Mucosa of descending colon (tissue), 3 donors: ENCODE measurements around the gene CLDN10. TPM values are rescaled to one million over a fixed set of nuclear protein-coding genes. Genes with fewer than 3 reads are reported as not detected.

Experiments
- ATAC-seq: fragments of 200-7000 bp; cut with Tn5 transposase; one replicate; pipeline ENCODE4 v1.9.1; 2020; ENCODE audit warnings: mild to moderate bottlenecking, moderate library complexity
- DNase-seq, 3 donors: peaks; one replicate each; pipeline ENCODE4 v3.0.0-alpha.2; 2020
- H3K36me3 ChIP-seq: fragments of 200-600 bp; one replicate; pipeline ENCODE4 v1.8.0; 2021; ENCODE audit warnings: low read depth, mild to moderate bottlenecking
- H3K4me1 ChIP-seq: fragments of 200-600 bp; one replicate; pipeline ENCODE4 v1.8.0; 2021; ENCODE audit warnings: low read depth, mild to moderate bottlenecking
- H3K4me3 ChIP-seq: fragments of 200-600 bp; one replicate; pipeline ENCODE4 v1.8.0; 2021; ENCODE audit warnings: mild to moderate bottlenecking
- H3K9me3 ChIP-seq: fragments of 200-600 bp; one replicate; pipeline ENCODE4 v1.8.0; 2021; ENCODE audit warnings: mild to moderate bottlenecking
- intact Hi-C, 2 donors: fragments of 100-400 bp; cut with DNase I in 1 of 2; cut with micrococcal nuclease in 1 of 2; formaldehyde crosslinking; loops; one replicate each; pipeline versions ENCODE4 v1.11.0 to v1.11.1; 2022; cut with DNase I, micrococcal nuclease
- total RNA-seq, 3 donors: library from RNA; stranded (reverse); fragmentation: NEBNext Ultra II Directional in 2 of 3; extraction: Animal tissue kit (Norgen Biotek cat#: 25700) in 2 of 3; gene quantifications; one replicate each; pipeline versions ENCODE4 v1.2.1 to v1.2.4, GENCODE V29; 2021 to 2023
- TF ChIP-seq, protein P1 (sequence below): fragments of 200-600 bp; IDR thresholded peaks from one replicate; pipeline ENCODE4 v1.8.0; 2022; ENCODE audit warnings: antibody characterized with exemption, mild to moderate bottlenecking
- donor health status: DM: no; HTN: no; CAD: no; lungs with moderate emphysema.
- donor health status: DM: no; HTN: no; CAD: no.
- donor health status: DM: no; HTN: yes; CAD: no.

Gene CLDN10
- total RNA-seq, 3 donors from 2014 or later, result 0.43 TPM; not detected in 2

GRCh38 chr13:95533545-95534160 lies 18.9 kb upstream of the CLDN10 start:
- TF ChIP-seq, protein P1, sequence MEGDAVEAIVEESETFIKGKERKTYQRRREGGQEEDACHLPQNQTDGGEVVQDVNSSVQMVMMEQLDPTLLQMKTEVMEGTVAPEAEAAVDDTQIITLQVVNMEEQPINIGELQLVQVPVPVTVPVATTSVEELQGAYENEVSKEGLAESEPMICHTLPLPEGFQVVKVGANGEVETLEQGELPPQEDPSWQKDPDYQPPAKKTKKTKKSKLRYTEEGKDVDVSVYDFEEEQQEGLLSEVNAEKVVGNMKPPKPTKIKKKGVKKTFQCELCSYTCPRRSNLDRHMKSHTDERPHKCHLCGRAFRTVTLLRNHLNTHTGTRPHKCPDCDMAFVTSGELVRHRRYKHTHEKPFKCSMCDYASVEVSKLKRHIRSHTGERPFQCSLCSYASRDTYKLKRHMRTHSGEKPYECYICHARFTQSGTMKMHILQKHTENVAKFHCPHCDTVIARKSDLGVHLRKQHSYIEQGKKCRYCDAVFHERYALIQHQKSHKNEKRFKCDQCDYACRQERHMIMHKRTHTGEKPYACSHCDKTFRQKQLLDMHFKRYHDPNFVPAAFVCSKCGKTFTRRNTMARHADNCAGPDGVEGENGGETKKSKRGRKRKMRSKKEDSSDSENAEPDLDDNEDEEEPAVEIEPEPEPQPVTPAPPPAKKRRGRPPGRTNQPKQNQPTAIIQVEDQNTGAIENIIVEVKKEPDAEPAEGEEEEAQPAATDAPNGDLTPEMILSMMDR, result no peak

DNA sequence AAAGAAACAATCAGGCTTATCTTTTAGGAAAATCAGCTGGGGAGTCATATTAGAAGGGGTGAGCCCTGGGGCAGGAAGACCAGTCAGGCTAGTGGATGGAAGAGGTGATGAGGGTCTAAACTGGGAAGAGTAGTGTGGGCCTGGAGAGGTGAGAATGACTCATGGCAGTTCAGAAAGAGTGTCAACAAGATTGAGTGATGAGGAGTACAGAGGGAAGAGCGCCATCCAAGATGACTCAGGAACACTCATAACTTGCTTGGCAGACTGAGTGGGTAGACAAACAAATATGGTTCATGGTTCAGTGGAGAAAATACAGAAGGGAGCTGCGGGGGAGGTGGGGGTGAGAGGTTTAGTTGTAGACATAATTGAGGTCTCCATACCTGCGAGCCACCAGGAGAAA lies 17.3 kb upstream of the CLDN10 start:
- ATAC-seq, result peak; percentile 75
- no peaks in the 10 kb centered on the region for H3K4me1 ChIP-seq
- intact Hi-C loops, result loop anchor here in 1 of 2 donors (5.0 kb wide), 1 partner anchor 297 kb away; no protein-coding TSS in a partner anchor

More at GRCh38 chr13:95533545-95534160, 18.9 kb upstream of the CLDN10 start:
- Histone ChIP-seq H3K36me3 (no peaks in the 10 kb centered on the region), H3K4me3 (no peak overlapping the region), H3K4me1 (no peaks in the 10 kb centered on the region), H3K9me3 (no peaks in the 10 kb centered on the region)
- ATAC-seq (peak; percentile 64), DNase-seq (peak in 2 of 3 donors; percentile 36 to 44)
- intact Hi-C loops, result no loop called here

DNA sequence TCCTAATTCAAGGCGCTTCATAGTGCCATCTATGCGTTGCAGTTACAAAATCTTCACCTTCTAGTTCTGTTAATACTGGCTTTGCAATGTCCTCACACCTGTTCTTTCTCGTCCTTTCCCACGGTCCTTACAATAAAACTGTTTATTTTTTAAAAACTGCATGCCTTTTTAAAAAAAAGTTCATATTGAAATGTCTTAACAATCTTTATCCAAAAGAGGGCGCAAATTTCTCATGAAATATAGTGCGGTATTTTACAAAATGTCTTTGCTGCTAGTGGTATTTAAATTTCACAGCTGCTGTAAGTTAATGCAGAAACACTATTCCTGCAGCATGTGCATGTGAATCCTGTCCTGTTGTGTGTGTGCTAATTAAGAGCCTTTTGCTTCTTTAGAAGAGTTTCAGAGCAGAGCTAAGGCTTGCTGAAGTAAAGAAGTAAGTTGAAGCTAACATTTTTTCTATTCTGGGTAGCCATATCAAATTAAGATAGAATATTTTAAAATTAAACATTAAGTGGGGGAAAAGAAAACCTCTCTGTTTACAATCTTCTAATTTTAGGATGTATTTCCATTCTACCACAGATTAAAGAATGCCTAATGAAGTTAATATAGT lies 15.8 kb upstream of the CLDN10 start:
- DNase-seq (no peak), ATAC-seq (no peak)
- no peaks in the 10 kb centered on the region for H3K4me1 ChIP-seq
- no peak overlapping the region for H3K4me3 ChIP-seq
- intact Hi-C loops, result loop anchor here in 1 of 2 donors (5.0 kb wide), 1 partner anchor 296 kb away; no protein-coding TSS in a partner anchor
- no peaks in the 10 kb centered on the region for H3K9me3 ChIP-seq
- H3K36me3 ChIP-seq, result no peaks in the 10 kb centered on the region
- TF ChIP-seq, protein P1, result no peak

More for the DNA sequence above, 17.3 kb upstream of the CLDN10 start:
- TF ChIP-seq, protein P1, result no peak
- Histone ChIP-seq H3K9me3 (no peaks in the 10 kb centered on the region), H3K36me3 (no peaks in the 10 kb centered on the region), H3K4me3 (no peak overlapping the region)
- no peak for DNase-seq

DNA sequence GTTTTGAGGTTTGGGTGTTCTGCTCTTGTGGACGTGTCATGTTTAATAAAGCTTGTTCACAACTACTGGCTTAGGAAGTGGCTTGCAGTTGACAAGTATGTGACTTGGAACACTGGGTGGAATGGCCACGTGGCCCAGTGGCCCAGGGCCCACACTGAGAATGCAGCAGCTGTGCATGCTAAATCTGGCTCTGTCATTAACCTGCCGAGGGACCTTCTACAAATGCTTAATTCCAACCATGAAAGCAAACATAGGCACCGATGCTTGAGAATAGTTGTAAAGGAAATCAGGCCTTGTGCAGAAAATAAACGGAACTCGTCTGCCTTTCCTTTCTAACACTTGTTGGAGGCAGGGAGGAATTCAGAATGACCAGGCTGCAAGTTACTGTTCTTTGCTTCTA lies 11.6 kb upstream of the CLDN10 start:
- no peak for DNase-seq
- TF ChIP-seq, protein P1, result no peak
- Histone ChIP-seq H3K4me3 (no peak overlapping the region), H3K9me3 (no peaks in the 10 kb centered on the region), H3K36me3 (no peaks in the 10 kb centered on the region), H3K4me1 (no peaks in the 10 kb centered on the region)
- ATAC-seq, result no peak
- intact Hi-C loops, result no loop called here

GRCh38 chr13:95541308-95541707 lies 11.2 kb upstream of the CLDN10 start:
- intact Hi-C loops, result no loop called here
- no peaks in the 10 kb centered on the region for H3K9me3 ChIP-seq
- H3K4me3 ChIP-seq, result no peak overlapping the region
- ATAC-seq, result peak; percentile 42
- DNase-seq, result no peak
- no peaks in the 10 kb centered on the region for H3K36me3 ChIP-seq
- TF ChIP-seq, protein P1, result no peak
- H3K4me1 ChIP-seq, result no peaks in the 10 kb centered on the region
